Left lung (tissue), 10 donors: ENCODE measurements around the gene HDAC7. TPM values are rescaled to one million over a fixed set of nuclear protein-coding genes. Genes with fewer than 3 reads are reported as not detected.

Experiments
- ATAC-seq: fragments of 200-7000 bp; cut with Tn5 transposase; one replicate; pipeline ENCODE4 v1.9.1; 2020; ENCODE audit warnings: moderate library complexity
- DNase-seq, 4 donors: peaks; one replicate each; pipeline ENCODE4 v3.0.0-alpha.2; 2013 to 2020
- H3K27ac ChIP-seq, 2 donors: fragments of 200-600 bp; sonication (generic) in 1 of 2; one replicate each; pipeline versions ENCODE4 v1.5.0 to v1.8.0; 2020 to 2021
- H3K27me3 ChIP-seq, 2 donors: fragments of 200-600 bp; sonication (generic) in 1 of 2; one replicate each; pipeline versions ENCODE4 v1.5.0 to v1.8.0; 2020 to 2021
- H3K36me3 ChIP-seq, 2 donors: fragments of 200-600 bp; sonication (generic) in 1 of 2; one replicate each; pipeline versions ENCODE4 v1.5.0 to v1.8.0; 2020 to 2021
- H3K4me1 ChIP-seq, 2 donors: fragments of 200-600 bp; one replicate each; pipeline ENCODE4 v1.8.0; 2021
- H3K4me3 ChIP-seq, 2 donors: fragments of 200-600 bp; sonication (generic) in 1 of 2; one replicate each; pipeline versions ENCODE4 v1.5.0 to v1.8.0; 2020 to 2021; ENCODE audit warnings: mild to moderate bottlenecking in 1 of 2
- H3K9me3 ChIP-seq, 2 donors: fragments of 200-600 bp; sonication (generic) in 1 of 2; one replicate each; pipeline versions ENCODE4 v1.5.0 to v1.8.0; 2020 to 2021
- CTCF ChIP-seq, 2 donors: fragments of 200-600 bp; sonication (generic) in 1 of 2; IDR thresholded peaks; one replicate each; pipeline versions ENCODE4 v1.5.0 to v1.8.0; 2021; ENCODE audit warnings: antibody characterized with exemption in 2 of 2
- intact Hi-C, 2 donors: fragments of 100-400 bp; cut with DNase I; formaldehyde crosslinking; loops; one replicate each; pipeline versions ENCODE4 v1.11.2 to v1.14.2; 2022
- polyA plus RNA-seq, 6 donors: library from polyadenylated mRNA; unstranded; fragments of 120-200 nt; gene quantifications; one replicate each; pipeline ENCODE4 v1.2.1, GENCODE V29; 2013; ENCODE audit not compliant: insufficient read length in 6 of 6
- total RNA-seq, 2 donors: library from RNA; stranded (reverse); fragmentation: NEBNext Ultra II Directional; extraction: Animal tissue kit (Norgen Biotek cat#: 25700); gene quantifications; one replicate each; pipeline ENCODE4 v1.2.1, GENCODE V29; 2021
- donor health status: DM: no; HTN: yes; CAD: no.
- donor health status: DM: no; HTN: no; CAD: no.

The HDAC7 gene
- total and polyA plus RNA-seq, 8 donors, result 69.1 to 115 (median 84.1) TPM

GRCh38 chr12:47743311-47743860 lies 76.3 kb downstream of the HDAC7 start:
- no peak for TF ChIP-seq CTCF (IDR thresholded peaks at IDR 0.05)
- ATAC-seq, result no peak
- H3K27ac ChIP-seq, result no peak overlapping the region
- no peaks in the 10 kb centered on the region for H3K27me3 ChIP-seq
- H3K4me3 ChIP-seq, result no peak overlapping the region
- intact Hi-C loops, result no loop called here
- H3K36me3 ChIP-seq, result peaks cover 0 to 11% of the 10 kb centered on the region in 2 donors
- no peak for DNase-seq
- H3K9me3 ChIP-seq, result no peaks in the 10 kb centered on the region
- H3K4me1 ChIP-seq, result peaks cover 0 to 30% of the 10 kb centered on the region in 2 donors

- Histone ChIP-seq H3K4me3 (no peak overlapping the region), H3K27me3 (no peaks in the 10 kb centered on the region), H3K4me1 (peaks cover 5 to 38% of the 10 kb centered on the region in 2 donors), H3K36me3 (peaks cover 0 to 3% of the 10 kb centered on the region in 2 donors), H3K27ac (no peak overlapping the region), H3K9me3 (no peaks in the 10 kb centered on the region)
- DNase-seq (peak in 2 of 4 donors; percentile 62 to 91), ATAC-seq (peak; percentile 48)
- intact Hi-C loops, result no loop called here
- peak; percentile 86 to 91 for TF ChIP-seq CTCF (IDR thresholded peaks at IDR 0.05)
These were observed 77.4 kb downstream of the HDAC7 start for GRCh38 chr12:47742253-47742825.

- intact Hi-C loops, result no loop called here
- no peak for ATAC-seq
- peak overlapping the region in 1 of 2 donors; percentile 0 for H3K27ac ChIP-seq
These were observed 78.4 kb downstream of the HDAC7 start for GRCh38 chr12:47741340-47741703.

GRCh38 chr12:47740606-47741339 lies 78.9 kb downstream of the HDAC7 start:
- Histone ChIP-seq H3K36me3 (no peaks in the 10 kb centered on the region), H3K4me1 (peaks cover 20 to 53% of the 10 kb centered on the region in 2 donors), H3K27ac (peak overlapping the region in 1 of 2 donors; percentile 0), H3K27me3 (no peaks in the 10 kb centered on the region), H3K9me3 (no peaks in the 10 kb centered on the region), H3K4me3 (no peak overlapping the region)
- DNase-seq (no peak), ATAC-seq (no peak)
- intact Hi-C loops, result no loop called here
- TF ChIP-seq CTCF (IDR thresholded peaks at IDR 0.05), result no peak

More at GRCh38 chr12:47741340-47741703, 78.4 kb downstream of the HDAC7 start:
- H3K4me1 ChIP-seq, result peaks cover 15 to 47% of the 10 kb centered on the region in 2 donors
- no peak for TF ChIP-seq CTCF (IDR thresholded peaks at IDR 0.05)
- peak in 2 of 4 donors; percentile 58 to 66 for DNase-seq
- H3K4me3 ChIP-seq, result no peak overlapping the region
- no peaks in the 10 kb centered on the region for H3K36me3 ChIP-seq
- H3K9me3 ChIP-seq, result no peaks in the 10 kb centered on the region
- H3K27me3 ChIP-seq, result no peaks in the 10 kb centered on the region

- H3K27me3 ChIP-seq, result no peaks in the 10 kb centered on the region
- intact Hi-C loops, result no loop called here
- peak overlapping the region in 1 of 2 donors; percentile 0 for H3K27ac ChIP-seq
- peaks cover 20 to 58% of the 10 kb centered on the region in 2 donors for H3K4me1 ChIP-seq
- DNase-seq (no peak), ATAC-seq (no peak)
- H3K9me3 ChIP-seq, result no peaks in the 10 kb centered on the region
- no peak for TF ChIP-seq CTCF (IDR thresholded peaks at IDR 0.05)
- H3K36me3 ChIP-seq, result no peaks in the 10 kb centered on the region
- H3K4me3 ChIP-seq, result no peak overlapping the region
These were observed 79.7 kb downstream of the HDAC7 start for GRCh38 chr12:47739979-47740378.
